WTC11 (cell line): ENCODE measurements around the gene EFCAB13. TPM values are rescaled to one million over a fixed set of nuclear protein-coding genes. Genes with fewer than 3 reads are reported as not detected.

Experiments used
- ATAC-seq: fragments of 200-7000 bp; cut with Tn5 transposase; 2 replicates; pipeline ENCODE4 v1.10.0; 2021; ENCODE audit warnings: mild to moderate bottlenecking, moderate library complexity
- CTCF ChIA-PET: fragments of 300-600 bp; sonication (Branson Sonifier 250); formaldehyde crosslinking; loops from one replicate; lab custom pipeline; 2021; ENCODE audit warnings: antibody characterized with exemption; lab: Charles Lee
- POLR2A ChIA-PET: fragments of 350-600 bp; sonication (Branson Sonifier 250); formaldehyde crosslinking; loops from one replicate; lab custom pipeline; 2021; ENCODE audit warnings: antibody characterized with exemption; lab: Charles Lee
- DNase-seq: peaks from one replicate; pipeline ENCODE4 v3.0.0; 2021; ENCODE audit warnings: low spot score
- H3K27ac Mint-ChIP-seq: 2 replicates; pipeline ENCODE4 v1.8.0; 2021; ENCODE audit warnings: mixed read lengths
- H3K27me3 Mint-ChIP-seq: 2 replicates; pipeline ENCODE4 v1.8.0; 2021; ENCODE audit warnings: low read depth, mild to moderate bottlenecking, moderate library complexity, mixed read lengths
- H3K36me3 Mint-ChIP-seq: 2 replicates; pipeline ENCODE4 v1.8.0; 2021; ENCODE audit warnings: mixed read lengths
- H3K4me1 Mint-ChIP-seq: 2 replicates; pipeline ENCODE4 v1.8.0; 2022; ENCODE audit warnings: mixed read lengths
- H3K4me3 Mint-ChIP-seq: 2 replicates; pipeline ENCODE4 v1.8.0; 2021; ENCODE audit warnings: mild to moderate bottlenecking, moderate library complexity, mixed read lengths
- H3K9me3 Mint-ChIP-seq: 2 replicates; pipeline ENCODE4 v1.8.0; 2021; ENCODE audit warnings: mixed read lengths
- CBFB ChIP-seq: sonication (generic); formaldehyde crosslinking; IDR thresholded peaks from 2 replicates; pipeline ENCODE4 v1.8.1; 2022; ENCODE audit warnings: mild to moderate bottlenecking, low read depth, missing genetic modification reagents
- CREB1 ChIP-seq: sonication (generic); formaldehyde crosslinking; IDR thresholded peaks from 2 replicates; pipeline ENCODE4 v1.8.0; 2023; ENCODE audit warnings: mild to moderate bottlenecking, missing genetic modification reagents
- IRF2 ChIP-seq: sonication (generic); formaldehyde crosslinking; IDR thresholded peaks from 2 replicates; pipeline ENCODE4 v1.8.0; 2022; ENCODE audit warnings: low read depth, missing genetic modification reagents, borderline replicate concordance
- MYBL2 ChIP-seq: sonication (generic); formaldehyde crosslinking; IDR thresholded peaks from 2 replicates; pipeline ENCODE4 v1.8.1; 2023; ENCODE audit warnings: mild to moderate bottlenecking, moderate library complexity, missing genetic modification reagents
- NFYB ChIP-seq: sonication (generic); formaldehyde crosslinking; conservative IDR thresholded peaks from 2 replicates; pipeline ENCODE4 v1.8.0; 2022; ENCODE audit warnings: low read depth, missing genetic modification reagents
- NR1H2 ChIP-seq: sonication (generic); formaldehyde crosslinking; IDR thresholded peaks from 2 replicates; pipeline ENCODE4 v1.9.0; 2021; ENCODE audit warnings: mild to moderate bottlenecking, moderate library complexity, missing genetic modification reagents
- NR2C2 ChIP-seq: sonication (generic); formaldehyde crosslinking; IDR thresholded peaks from 2 replicates; pipeline ENCODE4 v1.8.0; 2022; ENCODE audit warnings: mild to moderate bottlenecking, missing genetic modification reagents
- NR3C1 ChIP-seq: sonication (generic); formaldehyde crosslinking; conservative IDR thresholded peaks from 2 replicates; pipeline ENCODE4 v1.8.1; 2023; ENCODE audit warnings: low read depth, mild to moderate bottlenecking, missing genetic modification reagents
- TCF7 ChIP-seq: sonication (generic); formaldehyde crosslinking; IDR thresholded peaks from 2 replicates; pipeline ENCODE4 v1.8.0; 2022; ENCODE audit warnings: mild to moderate bottlenecking, low read depth, missing genetic modification reagents, moderate library complexity
- ZNF121 ChIP-seq: sonication (generic); formaldehyde crosslinking; IDR thresholded peaks from 2 replicates; pipeline ENCODE4 v1.8.0; 2023; ENCODE audit warnings: missing genetic modification reagents
- ZNF263 ChIP-seq: sonication (generic); formaldehyde crosslinking; IDR thresholded peaks from 2 replicates; pipeline ENCODE4 v1.8.1; 2022; ENCODE audit warnings: low read depth, mild to moderate bottlenecking, moderate library complexity, missing genetic modification reagents
- total RNA-seq: library from RNA; stranded (reverse); gene quantifications from 3 replicates; pipeline ENCODE4 v1.2.3, GENCODE V29; 2021
- TF ChIP-seq, protein P1 (sequence below): fragments of 250-450 bp; sonication (Bioruptor Pico); IDR thresholded peaks from 2 replicates; pipeline ENCODE4 v1.9.0; 2021; ENCODE audit warnings: mild to moderate bottlenecking
- TF ChIP-seq, protein P2 (sequence below): fragments of 200-600 bp; IDR thresholded peaks from 2 replicates; pipeline ENCODE4 v1.8.0; 2022; ENCODE audit warnings: antibody characterized with exemption
- TF ChIP-seq, protein P3 (sequence below): fragments of 250-450 bp; sonication (Bioruptor Pico); IDR thresholded peaks from 2 replicates; pipeline ENCODE4 v1.8.0; 2021; ENCODE audit warnings: mild to moderate bottlenecking
- TF ChIP-seq, protein P4 (sequence below): sonication (generic); formaldehyde crosslinking; IDR thresholded peaks from 2 replicates; pipeline ENCODE4 v1.8.1; 2023; ENCODE audit warnings: mild to moderate bottlenecking, missing genetic modification reagents, moderate library complexity
- TF ChIP-seq, protein P5 (sequence below): sonication (generic); formaldehyde crosslinking; IDR thresholded peaks from 2 replicates; pipeline ENCODE4 v1.8.0; 2023; ENCODE audit warnings: missing genetic modification reagents
- TF ChIP-seq, protein P6 (sequence below): fragments of 250-450 bp; sonication (Bioruptor Pico); conservative IDR thresholded peaks from 2 replicates; pipeline ENCODE4 v1.9.0; 2021; ENCODE audit warnings: mild to moderate bottlenecking
- TF ChIP-seq, protein P7 (sequence below): sonication (generic); formaldehyde crosslinking; IDR thresholded peaks from 2 replicates; pipeline ENCODE4 v1.8.1; 2022; ENCODE audit warnings: mild to moderate bottlenecking, missing genetic modification reagents, moderate library complexity, borderline replicate concordance
- TF ChIP-seq, protein P8 (sequence below): sonication (generic); formaldehyde crosslinking; conservative IDR thresholded peaks from 2 replicates; pipeline ENCODE4 v1.8.1; 2023; ENCODE audit warnings: mild to moderate bottlenecking, low read depth, missing genetic modification reagents, moderate library complexity

Gene EFCAB13
- total RNA-seq, 1 experiment from 2014 or later = 3.5 TPM

DNA sequence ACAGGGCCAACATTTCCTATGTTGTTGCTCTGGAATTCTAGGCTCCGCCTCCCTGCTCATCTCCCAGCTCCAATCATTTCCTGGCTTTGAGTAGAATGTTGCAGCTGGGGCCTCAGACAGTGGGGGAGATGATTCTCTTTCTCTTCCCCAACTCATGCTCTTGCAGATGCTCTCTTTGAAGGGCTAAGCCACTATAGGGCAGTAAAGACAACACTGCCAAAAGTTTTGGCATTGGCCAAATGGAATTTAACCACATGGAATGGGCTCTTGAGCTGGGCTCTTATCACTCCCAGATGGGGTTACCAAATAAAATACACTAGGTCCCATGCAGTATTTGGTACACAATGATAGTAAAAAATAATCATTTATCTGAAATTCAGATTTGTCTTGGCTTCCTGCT, 19.6 kb upstream of the EFCAB13 start:
- Mint-ChIP-seq H3K36me3 (no peaks in the 10 kb centered on the region), H3K9me3 (peaks cover 4% of the 10 kb centered on the region; the same call in 1 of the 2 replicates), H3K27me3 (peaks cover 4% of the 10 kb centered on the region; the same call in 1 of the 2 replicates), H3K27ac (no peak overlapping the region), H3K4me1 (no peaks in the 10 kb centered on the region), H3K4me3 (no peak overlapping the region)
- peak; percentile 46; the same call in 1 of the 2 replicates for ATAC-seq
- POLR2A ChIA-PET = no interaction called here
- CTCF ChIA-PET = no interaction called here
- TF ChIP-seq, protein P1, sequence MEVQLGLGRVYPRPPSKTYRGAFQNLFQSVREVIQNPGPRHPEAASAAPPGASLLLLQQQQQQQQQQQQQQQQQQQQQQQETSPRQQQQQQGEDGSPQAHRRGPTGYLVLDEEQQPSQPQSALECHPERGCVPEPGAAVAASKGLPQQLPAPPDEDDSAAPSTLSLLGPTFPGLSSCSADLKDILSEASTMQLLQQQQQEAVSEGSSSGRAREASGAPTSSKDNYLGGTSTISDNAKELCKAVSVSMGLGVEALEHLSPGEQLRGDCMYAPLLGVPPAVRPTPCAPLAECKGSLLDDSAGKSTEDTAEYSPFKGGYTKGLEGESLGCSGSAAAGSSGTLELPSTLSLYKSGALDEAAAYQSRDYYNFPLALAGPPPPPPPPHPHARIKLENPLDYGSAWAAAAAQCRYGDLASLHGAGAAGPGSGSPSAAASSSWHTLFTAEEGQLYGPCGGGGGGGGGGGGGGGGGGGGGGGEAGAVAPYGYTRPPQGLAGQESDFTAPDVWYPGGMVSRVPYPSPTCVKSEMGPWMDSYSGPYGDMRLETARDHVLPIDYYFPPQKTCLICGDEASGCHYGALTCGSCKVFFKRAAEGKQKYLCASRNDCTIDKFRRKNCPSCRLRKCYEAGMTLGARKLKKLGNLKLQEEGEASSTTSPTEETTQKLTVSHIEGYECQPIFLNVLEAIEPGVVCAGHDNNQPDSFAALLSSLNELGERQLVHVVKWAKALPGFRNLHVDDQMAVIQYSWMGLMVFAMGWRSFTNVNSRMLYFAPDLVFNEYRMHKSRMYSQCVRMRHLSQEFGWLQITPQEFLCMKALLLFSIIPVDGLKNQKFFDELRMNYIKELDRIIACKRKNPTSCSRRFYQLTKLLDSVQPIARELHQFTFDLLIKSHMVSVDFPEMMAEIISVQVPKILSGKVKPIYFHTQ (CRISPR knock-in tag) = no peak
- TF ChIP-seq MYBL2 (CRISPR knock-in tag) = no peak
- no peak for TF ChIP-seq ZNF121 (CRISPR knock-in tag)
- TF ChIP-seq, protein P2, sequence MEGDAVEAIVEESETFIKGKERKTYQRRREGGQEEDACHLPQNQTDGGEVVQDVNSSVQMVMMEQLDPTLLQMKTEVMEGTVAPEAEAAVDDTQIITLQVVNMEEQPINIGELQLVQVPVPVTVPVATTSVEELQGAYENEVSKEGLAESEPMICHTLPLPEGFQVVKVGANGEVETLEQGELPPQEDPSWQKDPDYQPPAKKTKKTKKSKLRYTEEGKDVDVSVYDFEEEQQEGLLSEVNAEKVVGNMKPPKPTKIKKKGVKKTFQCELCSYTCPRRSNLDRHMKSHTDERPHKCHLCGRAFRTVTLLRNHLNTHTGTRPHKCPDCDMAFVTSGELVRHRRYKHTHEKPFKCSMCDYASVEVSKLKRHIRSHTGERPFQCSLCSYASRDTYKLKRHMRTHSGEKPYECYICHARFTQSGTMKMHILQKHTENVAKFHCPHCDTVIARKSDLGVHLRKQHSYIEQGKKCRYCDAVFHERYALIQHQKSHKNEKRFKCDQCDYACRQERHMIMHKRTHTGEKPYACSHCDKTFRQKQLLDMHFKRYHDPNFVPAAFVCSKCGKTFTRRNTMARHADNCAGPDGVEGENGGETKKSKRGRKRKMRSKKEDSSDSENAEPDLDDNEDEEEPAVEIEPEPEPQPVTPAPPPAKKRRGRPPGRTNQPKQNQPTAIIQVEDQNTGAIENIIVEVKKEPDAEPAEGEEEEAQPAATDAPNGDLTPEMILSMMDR = no peak
- TF ChIP-seq, protein P3, sequence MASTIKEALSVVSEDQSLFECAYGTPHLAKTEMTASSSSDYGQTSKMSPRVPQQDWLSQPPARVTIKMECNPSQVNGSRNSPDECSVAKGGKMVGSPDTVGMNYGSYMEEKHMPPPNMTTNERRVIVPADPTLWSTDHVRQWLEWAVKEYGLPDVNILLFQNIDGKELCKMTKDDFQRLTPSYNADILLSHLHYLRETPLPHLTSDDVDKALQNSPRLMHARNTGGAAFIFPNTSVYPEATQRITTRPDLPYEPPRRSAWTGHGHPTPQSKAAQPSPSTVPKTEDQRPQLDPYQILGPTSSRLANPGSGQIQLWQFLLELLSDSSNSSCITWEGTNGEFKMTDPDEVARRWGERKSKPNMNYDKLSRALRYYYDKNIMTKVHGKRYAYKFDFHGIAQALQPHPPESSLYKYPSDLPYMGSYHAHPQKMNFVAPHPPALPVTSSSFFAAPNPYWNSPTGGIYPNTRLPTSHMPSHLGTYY (CRISPR knock-in tag) = no peak
- TF ChIP-seq CBFB (CRISPR knock-in tag) = no peak
- TF ChIP-seq, protein P4, sequence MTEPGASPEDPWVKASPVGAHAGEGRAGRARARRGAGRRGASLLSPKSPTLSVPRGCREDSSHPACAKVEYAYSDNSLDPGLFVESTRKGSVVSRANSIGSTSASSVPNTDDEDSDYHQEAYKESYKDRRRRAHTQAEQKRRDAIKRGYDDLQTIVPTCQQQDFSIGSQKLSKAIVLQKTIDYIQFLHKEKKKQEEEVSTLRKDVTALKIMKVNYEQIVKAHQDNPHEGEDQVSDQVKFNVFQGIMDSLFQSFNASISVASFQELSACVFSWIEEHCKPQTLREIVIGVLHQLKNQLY (CRISPR knock-in tag) = no peak
- TF ChIP-seq, protein P5, sequence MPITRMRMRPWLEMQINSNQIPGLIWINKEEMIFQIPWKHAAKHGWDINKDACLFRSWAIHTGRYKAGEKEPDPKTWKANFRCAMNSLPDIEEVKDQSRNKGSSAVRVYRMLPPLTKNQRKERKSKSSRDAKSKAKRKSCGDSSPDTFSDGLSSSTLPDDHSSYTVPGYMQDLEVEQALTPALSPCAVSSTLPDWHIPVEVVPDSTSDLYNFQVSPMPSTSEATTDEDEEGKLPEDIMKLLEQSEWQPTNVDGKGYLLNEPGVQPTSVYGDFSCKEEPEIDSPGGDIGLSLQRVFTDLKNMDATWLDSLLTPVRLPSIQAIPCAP = no peak
- TF ChIP-seq, protein P6, sequence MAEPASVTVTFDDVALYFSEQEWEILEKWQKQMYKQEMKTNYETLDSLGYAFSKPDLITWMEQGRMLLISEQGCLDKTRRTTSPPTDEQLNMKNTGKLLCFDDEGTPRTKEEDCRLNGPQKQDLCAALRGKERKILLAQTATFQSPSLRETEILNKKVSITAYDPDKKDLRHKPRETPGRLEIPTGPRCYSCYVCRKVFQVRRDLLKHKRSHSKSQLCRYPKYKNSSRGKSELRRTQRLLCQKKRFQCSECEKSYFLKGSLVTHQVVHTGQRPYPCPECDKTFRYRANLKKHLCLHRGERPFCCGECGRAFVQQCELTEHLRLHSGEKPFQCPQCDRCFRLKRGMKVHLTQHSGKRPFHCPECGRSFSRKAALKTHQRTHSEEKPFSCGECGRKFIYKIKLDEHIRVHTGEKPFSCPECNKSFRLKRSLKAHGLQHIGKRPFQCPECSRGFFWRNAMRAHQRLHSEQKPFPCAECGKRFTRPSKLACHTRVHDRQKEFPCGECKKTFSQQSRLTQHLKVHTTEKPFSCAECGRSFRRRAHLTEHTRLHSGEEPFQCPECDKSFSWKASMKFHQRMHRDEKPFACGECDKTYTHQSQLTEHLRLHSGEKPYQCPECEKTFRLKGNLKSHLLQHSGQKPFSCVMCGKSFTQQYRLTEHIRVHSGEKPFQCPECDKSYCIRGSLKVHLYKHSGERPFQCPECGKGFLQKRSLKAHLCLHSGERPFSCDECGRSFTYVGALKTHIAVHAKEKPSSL (CRISPR knock-in tag) = no peak
- no peak for TF ChIP-seq NFYB
- no peak for TF ChIP-seq IRF2
- no peak for TF ChIP-seq CREB1 (CRISPR knock-in tag)
- TF ChIP-seq, protein P7, sequence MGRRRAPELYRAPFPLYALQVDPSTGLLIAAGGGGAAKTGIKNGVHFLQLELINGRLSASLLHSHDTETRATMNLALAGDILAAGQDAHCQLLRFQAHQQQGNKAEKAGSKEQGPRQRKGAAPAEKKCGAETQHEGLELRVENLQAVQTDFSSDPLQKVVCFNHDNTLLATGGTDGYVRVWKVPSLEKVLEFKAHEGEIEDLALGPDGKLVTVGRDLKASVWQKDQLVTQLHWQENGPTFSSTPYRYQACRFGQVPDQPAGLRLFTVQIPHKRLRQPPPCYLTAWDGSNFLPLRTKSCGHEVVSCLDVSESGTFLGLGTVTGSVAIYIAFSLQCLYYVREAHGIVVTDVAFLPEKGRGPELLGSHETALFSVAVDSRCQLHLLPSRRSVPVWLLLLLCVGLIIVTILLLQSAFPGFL (CRISPR knock-in tag) = no peak
- TF ChIP-seq, protein P8, sequence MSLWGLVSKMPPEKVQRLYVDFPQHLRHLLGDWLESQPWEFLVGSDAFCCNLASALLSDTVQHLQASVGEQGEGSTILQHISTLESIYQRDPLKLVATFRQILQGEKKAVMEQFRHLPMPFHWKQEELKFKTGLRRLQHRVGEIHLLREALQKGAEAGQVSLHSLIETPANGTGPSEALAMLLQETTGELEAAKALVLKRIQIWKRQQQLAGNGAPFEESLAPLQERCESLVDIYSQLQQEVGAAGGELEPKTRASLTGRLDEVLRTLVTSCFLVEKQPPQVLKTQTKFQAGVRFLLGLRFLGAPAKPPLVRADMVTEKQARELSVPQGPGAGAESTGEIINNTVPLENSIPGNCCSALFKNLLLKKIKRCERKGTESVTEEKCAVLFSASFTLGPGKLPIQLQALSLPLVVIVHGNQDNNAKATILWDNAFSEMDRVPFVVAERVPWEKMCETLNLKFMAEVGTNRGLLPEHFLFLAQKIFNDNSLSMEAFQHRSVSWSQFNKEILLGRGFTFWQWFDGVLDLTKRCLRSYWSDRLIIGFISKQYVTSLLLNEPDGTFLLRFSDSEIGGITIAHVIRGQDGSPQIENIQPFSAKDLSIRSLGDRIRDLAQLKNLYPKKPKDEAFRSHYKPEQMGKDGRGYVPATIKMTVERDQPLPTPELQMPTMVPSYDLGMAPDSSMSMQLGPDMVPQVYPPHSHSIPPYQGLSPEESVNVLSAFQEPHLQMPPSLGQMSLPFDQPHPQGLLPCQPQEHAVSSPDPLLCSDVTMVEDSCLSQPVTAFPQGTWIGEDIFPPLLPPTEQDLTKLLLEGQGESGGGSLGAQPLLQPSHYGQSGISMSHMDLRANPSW (CRISPR knock-in tag) = no peak
- TF ChIP-seq NR2C2 (CRISPR knock-in tag) = no peak
- no peak for TF ChIP-seq ZNF263 (CRISPR knock-in tag)
- no peak for TF ChIP-seq NR3C1 (CRISPR knock-in tag)
- TF ChIP-seq TCF7 (CRISPR knock-in tag) = no peak
- TF ChIP-seq NR1H2 (CRISPR knock-in tag) = no peak
- DNase-seq = no peak
